Measurements from ENCODE around the gene CENPW. TPM values are rescaled to one million over a fixed set of nuclear protein-coding genes. Genes with fewer than 3 reads are reported as not detected.

Gene CENPW
- total RNA-seq, 4 donors from 2014 or later, result 4.8 TPM; not detected in 3

DNA sequence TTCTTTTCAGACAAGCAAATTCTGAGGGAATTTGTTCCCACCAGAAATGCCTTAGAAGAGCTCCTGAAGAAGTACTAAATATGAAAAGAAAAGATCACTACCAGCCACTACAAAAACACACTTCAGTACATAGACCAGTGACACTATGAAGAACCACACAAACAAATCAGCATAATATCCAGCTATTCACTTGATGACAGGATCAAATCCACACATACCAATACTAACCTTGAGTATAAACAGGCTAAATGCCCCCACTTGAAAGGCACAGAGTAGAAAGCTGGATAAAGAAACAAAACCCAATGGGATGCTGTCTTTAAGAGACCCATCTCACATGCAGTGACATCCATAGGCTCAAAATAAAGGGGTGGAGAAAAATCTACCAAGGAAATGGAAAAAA, 43.3 kb downstream of the CENPW start:
- TF ChIP-seq, protein P1, sequence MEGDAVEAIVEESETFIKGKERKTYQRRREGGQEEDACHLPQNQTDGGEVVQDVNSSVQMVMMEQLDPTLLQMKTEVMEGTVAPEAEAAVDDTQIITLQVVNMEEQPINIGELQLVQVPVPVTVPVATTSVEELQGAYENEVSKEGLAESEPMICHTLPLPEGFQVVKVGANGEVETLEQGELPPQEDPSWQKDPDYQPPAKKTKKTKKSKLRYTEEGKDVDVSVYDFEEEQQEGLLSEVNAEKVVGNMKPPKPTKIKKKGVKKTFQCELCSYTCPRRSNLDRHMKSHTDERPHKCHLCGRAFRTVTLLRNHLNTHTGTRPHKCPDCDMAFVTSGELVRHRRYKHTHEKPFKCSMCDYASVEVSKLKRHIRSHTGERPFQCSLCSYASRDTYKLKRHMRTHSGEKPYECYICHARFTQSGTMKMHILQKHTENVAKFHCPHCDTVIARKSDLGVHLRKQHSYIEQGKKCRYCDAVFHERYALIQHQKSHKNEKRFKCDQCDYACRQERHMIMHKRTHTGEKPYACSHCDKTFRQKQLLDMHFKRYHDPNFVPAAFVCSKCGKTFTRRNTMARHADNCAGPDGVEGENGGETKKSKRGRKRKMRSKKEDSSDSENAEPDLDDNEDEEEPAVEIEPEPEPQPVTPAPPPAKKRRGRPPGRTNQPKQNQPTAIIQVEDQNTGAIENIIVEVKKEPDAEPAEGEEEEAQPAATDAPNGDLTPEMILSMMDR (IDR thresholded peaks at IDR 0.05; ENCODE audit: low read depth), result no peak

DNA sequence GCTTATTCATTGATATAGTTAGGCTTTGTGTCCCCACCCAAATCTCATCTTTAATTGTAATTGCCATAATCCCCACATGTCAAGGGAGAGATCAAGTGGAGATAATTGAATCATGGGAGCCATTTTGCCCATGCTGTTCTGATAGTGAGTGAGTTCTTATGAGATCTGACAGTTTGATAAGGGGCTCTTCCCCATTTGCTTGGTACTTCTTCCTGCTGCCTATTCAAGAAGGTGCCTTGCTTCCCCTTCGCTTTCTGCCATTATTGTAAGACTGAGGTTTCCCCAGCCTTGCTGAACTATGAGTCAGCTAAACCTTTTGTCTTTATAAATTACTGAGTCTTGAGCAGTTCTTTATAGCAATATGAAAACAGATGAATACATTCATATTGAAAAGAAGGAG, 45.6 kb downstream of the CENPW start:
- TF ChIP-seq, protein P1 (IDR thresholded peaks at IDR 0.05; ENCODE audit: low read depth), result no peak

DNA sequence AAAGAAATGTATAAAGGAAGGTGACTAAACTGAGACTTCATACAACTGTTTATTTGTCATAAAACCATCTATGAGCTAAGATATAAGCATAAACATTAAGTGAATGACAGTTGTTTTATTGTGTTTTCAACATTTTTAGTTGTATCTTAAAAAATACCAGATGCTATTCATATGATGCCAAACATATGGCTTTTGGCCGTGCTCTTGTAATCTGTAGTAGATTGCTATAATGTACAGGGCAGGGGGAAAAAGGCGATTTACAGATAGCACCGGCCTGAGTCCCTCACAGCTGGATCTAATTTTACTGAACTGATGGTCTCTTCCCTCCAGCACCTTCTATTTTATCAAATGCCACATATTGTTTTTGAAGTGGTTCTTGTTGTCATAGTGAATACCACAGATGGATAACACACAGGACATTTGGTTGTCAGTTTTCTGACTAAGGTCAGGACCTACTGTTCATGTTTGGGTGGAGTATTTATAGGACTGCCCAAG, 48.2 kb downstream of the CENPW start:
- TF ChIP-seq, protein P1 (IDR thresholded peaks at IDR 0.05; ENCODE audit: low read depth), result no peak

DNA sequence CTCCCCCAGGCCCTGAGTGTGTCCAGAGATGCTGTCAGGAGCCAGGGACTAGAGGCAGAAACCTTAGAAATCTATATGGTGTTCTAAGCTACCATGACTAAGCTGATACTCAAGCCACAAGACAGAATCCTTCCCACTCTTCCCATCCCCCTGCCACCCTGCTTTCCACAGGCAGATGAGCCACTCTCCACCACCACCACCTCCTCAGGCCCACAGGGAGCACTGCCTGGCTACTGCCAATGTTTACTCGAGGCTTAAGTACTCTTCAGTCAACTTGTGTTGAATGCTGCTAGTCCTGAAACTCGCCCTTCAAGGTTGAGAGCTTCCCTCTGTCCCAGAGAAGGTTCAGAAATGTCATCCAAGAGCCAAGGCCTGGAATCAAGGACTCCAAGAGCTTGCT, 56.2 kb downstream of the CENPW start:
- TF ChIP-seq, protein P1 (IDR thresholded peaks at IDR 0.05; ENCODE audit: low read depth), result no peak

All from subcutaneous adipose tissue (tissue), 4 donors.